Fibroblast of skin of abdomen (primary cell): ENCODE measurements around the gene CLIC1.

Source experiments
- DNase-seq: peaks from one replicate; pipeline ENCODE4 v3.0.0-alpha.2; 2013

Gene CLIC1

GRCh38 chr6:31700740-31701401 is 35.5 kb downstream of the CLIC1 start:
- no peak for DNase-seq

GRCh38 chr6:31697555-31697954 is 38.8 kb downstream of the CLIC1 start:
- DNase-seq, result no peak

GRCh38 chr6:31693535-31693934 is 42.8 kb downstream of the CLIC1 start:
- DNase-seq, result no peak

- no peak for DNase-seq
Measured at GRCh38 chr6:31692886-31693285, 43.4 kb downstream of the CLIC1 start.

- no peak for DNase-seq
Measured at GRCh38 chr6:31692353-31692752, 44.0 kb downstream of the CLIC1 start.

GRCh38 chr6:31691564-31692108 is 44.7 kb downstream of the CLIC1 start:
- DNase-seq, result no peak

GRCh38 chr6:31691078-31691463 is 45.3 kb downstream of the CLIC1 start:
- no peak for DNase-seq

GRCh38 chr6:31690231-31691077 is 45.9 kb downstream of the CLIC1 start:
- no peak for DNase-seq

GRCh38 chr6:31689249-31690110 is 46.9 kb downstream of the CLIC1 start:
- no peak for DNase-seq

- no peak for DNase-seq
Measured at GRCh38 chr6:31687860-31688693, 48.3 kb downstream of the CLIC1 start.

GRCh38 chr6:31687321-31687720 is 49.0 kb downstream of the CLIC1 start:
- no peak for DNase-seq

- DNase-seq, result no peak
Measured at GRCh38 chr6:31686483-31686882, 49.8 kb downstream of the CLIC1 start.

- DNase-seq, result no peak
Measured at GRCh38 chr6:31683591-31683990, 52.7 kb downstream of the CLIC1 start.

GRCh38 chr6:31681135-31681671 is 55.1 kb downstream of the CLIC1 start:
- DNase-seq, result peak; percentile 38
